GM13976 (cell line): ENCODE data around the gene CD33.
A peak's percentile ranks its signal among the peaks of the same experiment; 100 is the strongest.

Source experiments
- DNase-seq: peaks from one replicate; pipeline ENCODE4 v3.0.0; 2012; ENCODE audit warnings: low spot score
- in situ Hi-C: fragments of 300-500 bp; cut with MboI; formaldehyde crosslinking; loops from one replicate; pipeline ENCODE4 v1.12.0; 2022; ENCODE audit warnings: low sequenced_read_pairs, mixed read lengths, inconsistent platforms; ENCODE audit not compliant: unreplicated experiment
- TF ChIP-seq, protein P1 (sequence below): IDR thresholded peaks from 2 replicates; pipeline ENCODE4 v1.5.1; 2012; ENCODE audit warnings: borderline replicate concordance, mild to moderate bottlenecking; ENCODE audit not compliant: insufficient read depth; ENCODE audit errors: extremely low read depth, missing control alignments, control extremely low read depth

The CD33 gene

DNA sequence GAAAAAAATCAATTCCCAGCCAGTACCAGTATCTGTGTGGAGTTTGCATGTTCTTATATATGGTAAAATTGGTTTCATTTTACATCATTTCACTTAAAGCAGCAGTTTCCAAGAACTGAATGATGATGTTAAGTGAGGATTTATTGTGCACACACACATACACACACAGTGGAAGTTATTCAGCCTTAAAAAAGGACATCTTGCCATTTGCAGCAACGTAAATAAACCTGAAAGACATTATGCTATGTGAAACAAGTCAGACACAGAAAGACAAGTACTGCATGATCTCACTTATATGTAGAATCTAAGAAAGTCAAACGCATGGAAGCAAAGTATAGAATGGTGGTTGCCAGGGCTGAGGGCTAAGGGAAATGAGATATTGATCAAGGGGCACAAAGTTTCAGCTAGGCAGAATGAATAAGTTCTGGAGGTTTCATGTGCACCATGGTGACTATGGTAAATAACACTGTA lies 31.3 kb downstream of the CD33 start:
- TF ChIP-seq, protein P1, sequence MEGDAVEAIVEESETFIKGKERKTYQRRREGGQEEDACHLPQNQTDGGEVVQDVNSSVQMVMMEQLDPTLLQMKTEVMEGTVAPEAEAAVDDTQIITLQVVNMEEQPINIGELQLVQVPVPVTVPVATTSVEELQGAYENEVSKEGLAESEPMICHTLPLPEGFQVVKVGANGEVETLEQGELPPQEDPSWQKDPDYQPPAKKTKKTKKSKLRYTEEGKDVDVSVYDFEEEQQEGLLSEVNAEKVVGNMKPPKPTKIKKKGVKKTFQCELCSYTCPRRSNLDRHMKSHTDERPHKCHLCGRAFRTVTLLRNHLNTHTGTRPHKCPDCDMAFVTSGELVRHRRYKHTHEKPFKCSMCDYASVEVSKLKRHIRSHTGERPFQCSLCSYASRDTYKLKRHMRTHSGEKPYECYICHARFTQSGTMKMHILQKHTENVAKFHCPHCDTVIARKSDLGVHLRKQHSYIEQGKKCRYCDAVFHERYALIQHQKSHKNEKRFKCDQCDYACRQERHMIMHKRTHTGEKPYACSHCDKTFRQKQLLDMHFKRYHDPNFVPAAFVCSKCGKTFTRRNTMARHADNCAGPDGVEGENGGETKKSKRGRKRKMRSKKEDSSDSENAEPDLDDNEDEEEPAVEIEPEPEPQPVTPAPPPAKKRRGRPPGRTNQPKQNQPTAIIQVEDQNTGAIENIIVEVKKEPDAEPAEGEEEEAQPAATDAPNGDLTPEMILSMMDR: no peak
- DNase-seq: no peak
- in situ Hi-C loops: no loop called here

DNA sequence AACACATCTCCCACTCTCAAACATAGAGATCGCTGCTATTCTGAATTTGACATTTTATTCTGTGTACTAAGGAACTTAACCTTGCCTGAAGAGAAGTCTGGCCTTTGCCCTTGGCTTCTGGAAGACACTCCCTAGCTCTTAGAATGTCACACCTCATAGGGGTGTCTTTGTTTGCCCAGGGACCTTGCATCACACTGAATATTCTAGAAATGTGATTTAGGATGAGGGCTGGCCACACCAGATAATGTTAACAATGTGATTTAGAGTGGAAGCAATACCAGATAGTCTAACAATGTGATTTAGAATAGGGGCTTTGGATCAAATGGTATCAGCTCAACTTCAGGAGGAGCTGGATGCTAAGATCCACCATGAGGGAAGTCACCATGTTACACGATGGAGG lies 32.6 kb downstream of the CD33 start:
- TF ChIP-seq, protein P1: no peak
- no peak for DNase-seq
- in situ Hi-C loops: no loop called here

DNA sequence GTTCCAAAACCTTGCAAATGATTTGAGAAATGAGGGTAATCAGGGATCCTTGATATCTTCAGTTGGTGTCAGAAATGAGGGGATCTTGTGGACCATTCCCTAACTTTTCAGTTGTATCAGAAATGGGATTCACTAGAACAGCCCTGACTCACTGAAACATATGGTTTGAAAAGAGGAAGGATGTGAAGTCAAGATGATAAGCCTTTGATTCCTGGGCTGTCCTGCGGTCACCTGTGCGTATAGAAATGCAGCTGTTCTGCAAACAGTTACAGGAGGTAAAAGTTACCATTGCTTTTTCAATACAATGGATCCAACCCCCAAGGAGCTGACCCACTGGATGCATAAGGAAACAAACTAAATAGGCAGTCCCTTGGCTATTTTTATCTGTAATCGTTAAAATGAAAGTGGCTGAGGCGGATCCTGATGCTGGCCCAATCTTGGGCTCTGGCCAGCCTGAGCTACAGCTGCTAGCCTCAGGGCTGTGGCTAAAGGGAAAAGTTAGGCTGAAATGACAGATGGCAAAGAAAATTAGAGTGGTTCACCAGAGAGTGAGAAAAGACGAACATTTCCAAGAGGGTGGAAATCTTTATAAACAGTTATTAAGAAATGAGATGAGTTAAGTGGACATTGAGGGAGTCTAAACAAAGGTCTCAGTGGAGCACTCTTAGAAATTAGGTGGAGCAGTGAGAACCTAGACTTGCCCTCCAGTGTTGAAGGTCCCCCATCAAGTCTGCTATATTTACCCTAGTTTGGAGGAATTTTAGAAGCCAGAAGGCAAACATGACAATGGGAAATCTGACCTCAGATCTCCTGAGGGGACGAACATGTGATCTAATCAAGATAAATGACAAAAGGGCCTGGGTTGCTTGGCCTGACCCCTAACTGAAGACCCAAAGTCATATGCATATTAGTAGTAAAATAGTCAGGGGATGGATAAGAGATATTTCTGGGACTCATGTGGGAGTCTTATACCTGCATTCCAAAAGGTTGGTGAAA lies 33.6 kb downstream of the CD33 start:
- in situ Hi-C loops: no loop called here
- no peak for DNase-seq
- TF ChIP-seq, protein P1: no peak

DNA sequence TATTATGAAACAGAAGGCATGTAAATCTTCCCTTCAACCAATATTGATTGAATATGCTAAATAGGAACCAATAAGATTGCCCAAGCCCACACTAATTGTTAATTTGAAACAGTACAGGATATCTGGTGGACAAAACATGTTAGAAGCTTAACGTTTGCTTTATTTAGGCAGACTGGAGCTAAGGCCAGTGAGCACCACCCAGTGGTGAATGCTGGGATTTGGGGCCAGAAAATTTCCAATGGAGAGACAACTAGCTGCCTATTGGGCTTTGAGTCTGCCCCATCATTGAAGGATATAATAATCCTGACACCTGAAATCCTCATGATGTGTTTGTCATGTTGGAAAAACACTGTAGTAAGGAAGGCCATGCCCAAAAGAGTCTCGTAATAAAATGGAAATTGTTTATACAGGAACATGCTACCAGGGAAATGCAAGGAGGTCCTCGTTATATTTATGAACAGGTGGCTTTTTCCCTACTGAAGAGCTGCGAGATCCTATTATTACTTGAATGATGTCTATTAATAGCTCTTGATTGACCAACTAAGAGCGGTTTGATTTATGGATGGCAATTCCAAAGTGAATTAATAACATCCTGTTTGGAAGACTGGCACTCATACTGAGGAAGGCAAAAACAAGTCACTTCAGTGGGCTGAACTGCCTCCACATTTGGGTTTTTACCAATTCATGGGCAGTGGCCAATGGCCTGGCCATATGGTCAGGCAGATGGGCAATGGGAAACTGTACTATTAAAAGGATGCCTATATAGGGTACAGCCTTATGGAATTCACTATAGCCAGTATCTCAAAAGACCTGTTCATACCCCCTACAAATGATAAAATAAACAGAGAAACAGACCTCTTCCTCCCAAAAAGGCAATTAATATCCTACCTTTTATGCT lies 34.7 kb downstream of the CD33 start:
- in situ Hi-C loops: no loop called here
- peak; percentile 54 for DNase-seq
- TF ChIP-seq, protein P1: peak; percentile 75

DNA sequence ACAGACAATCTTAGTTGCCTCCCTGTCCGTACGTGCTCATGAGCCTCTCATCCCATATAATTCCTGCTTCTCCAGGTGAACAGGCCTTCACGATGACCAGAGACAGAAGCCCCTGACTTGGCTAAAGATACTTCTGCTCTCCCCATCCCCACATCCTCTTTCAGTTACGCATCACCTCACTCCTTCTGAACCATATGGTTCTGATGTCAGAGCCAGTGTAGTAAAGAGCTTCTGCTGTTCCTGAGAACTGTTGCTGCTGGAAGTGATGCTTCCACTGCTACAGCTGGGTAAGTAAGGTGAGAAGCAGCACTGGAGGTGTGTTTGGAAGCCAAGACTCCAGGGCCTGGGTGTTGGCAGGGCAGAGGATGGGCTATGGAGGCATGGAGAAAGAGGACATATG lies 38.9 kb downstream of the CD33 start:
- TF ChIP-seq, protein P1: no peak
- in situ Hi-C loops: no loop called here
- no peak for DNase-seq

DNA sequence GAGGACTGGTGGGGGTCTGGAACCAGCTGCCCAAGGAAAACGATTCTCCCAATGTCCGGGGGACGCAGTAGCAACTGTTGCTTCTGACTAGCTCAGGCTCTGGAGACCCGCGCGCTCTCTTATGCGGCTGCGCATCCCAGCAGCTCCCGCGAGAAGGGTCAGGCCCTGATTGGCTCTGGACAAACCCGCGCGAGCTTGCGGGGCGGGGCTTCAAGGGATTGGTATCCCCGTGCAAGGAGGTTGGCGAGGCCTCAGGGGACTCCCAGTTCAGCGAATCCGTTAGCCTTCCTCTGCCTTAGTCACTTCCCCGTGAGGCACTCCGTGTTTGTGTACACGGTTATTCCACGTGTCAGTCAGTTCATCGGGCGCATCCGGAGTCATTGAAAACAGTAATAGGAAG lies 46.2 kb downstream of the CD33 start:
- in situ Hi-C loops: no loop called here
- DNase-seq: no peak
- TF ChIP-seq, protein P1: no peak
